Osteoblast (primary cell): ENCODE data around the gene POU6F2. TPM values are rescaled to one million over a fixed set of nuclear protein-coding genes. Genes with fewer than 3 reads are reported as not detected.

Source experiments
- DNase-seq: peaks from one replicate; pipeline ENCODE4 v3.0.0; 2011; ENCODE audit warnings: low spot score, mixed read lengths; ENCODE audit not compliant: insufficient read length; ENCODE audit errors: missing footprints
- H2AFZ ChIP-seq: 2 replicates; pipeline ENCODE4 v1.6.0; 2011; ENCODE audit warnings: mild to moderate bottlenecking, low read length
- H3K27ac ChIP-seq: 2 replicates; pipeline ENCODE4 v1.5.1; 2011; ENCODE audit warnings: mild to moderate bottlenecking, low read depth, low read length, moderate library complexity
- H3K27me3 ChIP-seq: 2 replicates; pipeline ENCODE4 v1.6.0; 2012; ENCODE audit warnings: mild to moderate bottlenecking, control low read depth, inconsistent platforms, low read length, moderate library complexity; ENCODE audit not compliant: insufficient read depth
- H3K36me3 ChIP-seq: 2 replicates; pipeline ENCODE4 v1.5.1; 2011; ENCODE audit warnings: mild to moderate bottlenecking, low read length, control low read depth, moderate library complexity; ENCODE audit not compliant: insufficient read depth
- H3K4me1 ChIP-seq: 2 replicates; pipeline ENCODE4 v1.5.1; 2011; ENCODE audit warnings: mild to moderate bottlenecking, low read length, control low read depth, moderate library complexity; ENCODE audit not compliant: insufficient read depth
- H3K4me2 ChIP-seq: 2 replicates; pipeline ENCODE4 v1.6.0; 2011; ENCODE audit warnings: mild to moderate bottlenecking, low read length; ENCODE audit not compliant: insufficient read depth
- H3K4me3 ChIP-seq: fragments of 200-600 bp; sonication (generic); 3 replicates; pipeline ENCODE4 v1.5.1; 2012; ENCODE audit warnings: mild to moderate bottlenecking, low read length, inconsistent platforms; ENCODE audit not compliant: insufficient read depth
- H3K79me2 ChIP-seq: 2 replicates; pipeline ENCODE4 v1.6.0; 2012; ENCODE audit warnings: mild to moderate bottlenecking, low read length, control low read depth, inconsistent platforms; ENCODE audit not compliant: insufficient read depth
- H3K9me3 ChIP-seq: 2 replicates; pipeline ENCODE4 v1.5.1; 2011; ENCODE audit warnings: low read depth, low read length, control low read depth
- H4K20me1 ChIP-seq: 2 replicates; pipeline ENCODE4 v1.6.0; 2012; ENCODE audit warnings: mild to moderate bottlenecking, low read length, control low read depth; ENCODE audit not compliant: insufficient read depth
- CTCF ChIP-seq: IDR thresholded peaks from 2 replicates; pipeline ENCODE4 v1.5.1; 2011; ENCODE audit warnings: mild to moderate bottlenecking, low read depth, low read length, moderate library complexity; ENCODE audit errors: extremely low read depth
- total RNA-seq: library from RNA; depleted of rRNA; stranded (reverse); fragments of >200 nt; gene quantifications from 2 replicates; pipeline ENCODE4 v1.2.3, GENCODE V29; 2012

Gene POU6F2
- total RNA-seq, 1 donor: not detected

- Histone ChIP-seq H2AFZ (no peak overlapping the region), H3K27ac (no peak overlapping the region), H4K20me1 (no peaks in the 10 kb centered on the region), H3K4me3 (no peak overlapping the region), H3K4me2 (no peak overlapping the region), H3K36me3 (no peaks in the 10 kb centered on the region), H3K27me3 (no peaks in the 10 kb centered on the region), H3K4me1 (peaks cover 5% of the 10 kb centered on the region), H3K9me3 (no peaks in the 10 kb centered on the region), H3K79me2 (no peaks in the 10 kb centered on the region)
- DNase-seq: no peak
- TF ChIP-seq CTCF: no peak
Measured at GRCh38 chr7:39416866-39417265, 439.2 kb downstream of the POU6F2 start.

GRCh38 chr7:39417642-39418041 is 439.9 kb downstream of the POU6F2 start:
- Histone ChIP-seq H3K36me3 (no peaks in the 10 kb centered on the region), H3K27ac (no peak overlapping the region), H3K4me3 (no peak overlapping the region), H3K27me3 (no peaks in the 10 kb centered on the region), H3K4me2 (no peak overlapping the region), H4K20me1 (no peaks in the 10 kb centered on the region), H3K4me1 (peaks cover 5% of the 10 kb centered on the region), H3K9me3 (no peaks in the 10 kb centered on the region), H2AFZ (no peak overlapping the region), H3K79me2 (no peaks in the 10 kb centered on the region)
- no peak for TF ChIP-seq CTCF
- no peak for DNase-seq

GRCh38 chr7:39421251-39421650 is 443.5 kb downstream of the POU6F2 start:
- no peak for DNase-seq
- Histone ChIP-seq H4K20me1 (no peaks in the 10 kb centered on the region), H3K36me3 (no peaks in the 10 kb centered on the region), H3K27me3 (no peaks in the 10 kb centered on the region), H2AFZ (no peak overlapping the region), H3K4me1 (no peaks in the 10 kb centered on the region), H3K27ac (no peak overlapping the region), H3K4me3 (no peak overlapping the region), H3K79me2 (no peaks in the 10 kb centered on the region), H3K9me3 (no peaks in the 10 kb centered on the region), H3K4me2 (no peak overlapping the region)
- TF ChIP-seq CTCF: no peak

- no peaks in the 10 kb centered on the region for H3K79me2 ChIP-seq
- H3K27ac ChIP-seq: no peak overlapping the region
- no peaks in the 10 kb centered on the region for H3K27me3 ChIP-seq
- no peaks in the 10 kb centered on the region for H3K36me3 ChIP-seq
- DNase-seq: no peak
- no peaks in the 10 kb centered on the region for H3K9me3 ChIP-seq
- no peaks in the 10 kb centered on the region for H4K20me1 ChIP-seq
- no peak overlapping the region for H2AFZ ChIP-seq
- no peak overlapping the region for H3K4me2 ChIP-seq
- no peak for TF ChIP-seq CTCF
- no peak overlapping the region for H3K4me3 ChIP-seq
- H3K4me1 ChIP-seq: no peaks in the 10 kb centered on the region
Measured at GRCh38 chr7:39421661-39422060, 444.0 kb downstream of the POU6F2 start.
